HG03442 (cell line): ENCODE results near the gene SYNJ1.
"Not testable (repeated sequence)": the region's sequence is repeated elsewhere in the genome, so short reads cannot be mapped to it uniquely, and the experiment has no call there.

Source experiments
- ATAC-seq: cut with Tn5 transposase; IDR thresholded peaks from one replicate; pipeline ENCODE4 v1.9.1; 2021; ENCODE audit warnings: mild to moderate bottlenecking, moderate library complexity; ENCODE audit not compliant: unreplicated experiment

SYNJ1 gene

DNA sequence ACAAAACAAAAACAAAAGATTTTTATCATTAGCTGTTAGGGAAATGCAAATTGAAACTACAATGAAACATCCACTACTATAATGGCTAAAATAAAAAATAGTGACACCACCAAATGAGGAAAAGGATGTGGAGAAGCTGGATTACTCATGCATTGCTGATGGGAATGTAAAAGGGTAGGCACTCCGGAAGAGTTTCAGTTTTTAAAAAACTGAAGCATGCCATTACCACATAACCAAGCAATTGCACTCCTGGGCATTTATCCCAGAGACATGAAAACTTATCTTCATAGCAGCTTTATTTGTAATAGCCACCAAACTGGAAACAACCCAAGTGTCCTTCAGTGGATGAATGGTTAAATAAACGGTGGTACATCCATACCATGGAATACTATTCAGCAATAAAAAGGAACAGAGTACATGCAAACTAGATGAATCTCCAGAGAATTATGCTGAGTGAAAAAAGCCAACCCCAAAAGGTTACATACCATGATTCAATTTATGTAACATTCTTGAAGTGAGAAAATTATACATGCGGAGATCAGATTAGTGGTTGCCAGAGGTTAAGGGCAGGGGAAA, 101.1 kb downstream of the SYNJ1 start:
- ATAC-seq = no peak

- not testable (repeated sequence) for ATAC-seq
Observed at GRCh38 chr21:32618218-32618617, 109.6 kb downstream of the SYNJ1 start.

DNA sequence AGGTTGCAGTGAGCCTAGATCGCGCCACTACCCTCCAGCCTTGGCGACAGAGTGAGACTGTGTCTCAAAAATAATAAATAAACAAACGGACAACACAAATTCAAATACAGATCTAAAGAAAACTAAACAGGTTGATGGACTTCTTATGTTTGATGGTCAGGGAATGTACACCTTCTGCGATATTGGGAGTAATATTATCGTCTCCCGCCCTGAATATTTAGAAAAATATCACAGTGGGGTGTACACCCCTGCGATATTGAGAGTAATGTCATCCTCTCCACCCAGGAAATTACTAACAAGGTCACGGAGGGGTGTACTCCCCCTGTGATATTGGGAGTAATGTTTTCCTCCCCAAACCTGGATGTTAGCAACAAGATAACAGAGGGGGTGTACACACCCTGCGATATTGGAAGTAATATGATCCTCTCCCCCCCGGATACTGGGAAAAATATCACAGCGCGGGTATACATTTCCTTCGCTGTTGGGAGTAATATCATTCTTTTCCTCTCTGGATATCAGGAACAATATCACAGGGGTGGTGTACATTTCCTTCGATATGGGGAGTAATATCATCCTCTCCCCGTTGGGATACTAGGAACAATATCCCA, 114.3 kb downstream of the SYNJ1 start:
- ATAC-seq = no peak

DNA sequence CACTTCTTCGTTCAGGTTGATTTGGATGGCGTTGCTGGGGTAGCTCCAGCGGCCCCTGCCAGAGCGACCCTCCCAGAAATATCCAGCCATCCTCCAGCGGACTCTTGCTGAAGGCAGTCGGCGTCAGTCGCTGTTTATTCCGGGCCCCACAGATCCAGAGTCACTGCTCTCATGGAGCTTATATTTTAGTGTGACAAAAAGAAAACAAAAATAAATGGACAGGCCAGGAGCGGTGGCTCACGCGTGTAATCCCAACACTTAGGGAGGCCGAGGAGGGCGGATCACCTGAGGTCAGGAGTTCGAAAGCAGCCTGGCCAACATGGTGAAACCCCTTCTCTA, 114.8 kb downstream of the SYNJ1 start:
- no peak for ATAC-seq

- peak; percentile 90 for ATAC-seq
Observed at GRCh38 chr21:32612075-32612998, 115.5 kb downstream of the SYNJ1 start, which contains the start of gene CFAP298. TSS of gene CFAP298 (minus strand) at chr21:32612377. CDS start at chr21:32612243, 134 bp downstream.

DNA sequence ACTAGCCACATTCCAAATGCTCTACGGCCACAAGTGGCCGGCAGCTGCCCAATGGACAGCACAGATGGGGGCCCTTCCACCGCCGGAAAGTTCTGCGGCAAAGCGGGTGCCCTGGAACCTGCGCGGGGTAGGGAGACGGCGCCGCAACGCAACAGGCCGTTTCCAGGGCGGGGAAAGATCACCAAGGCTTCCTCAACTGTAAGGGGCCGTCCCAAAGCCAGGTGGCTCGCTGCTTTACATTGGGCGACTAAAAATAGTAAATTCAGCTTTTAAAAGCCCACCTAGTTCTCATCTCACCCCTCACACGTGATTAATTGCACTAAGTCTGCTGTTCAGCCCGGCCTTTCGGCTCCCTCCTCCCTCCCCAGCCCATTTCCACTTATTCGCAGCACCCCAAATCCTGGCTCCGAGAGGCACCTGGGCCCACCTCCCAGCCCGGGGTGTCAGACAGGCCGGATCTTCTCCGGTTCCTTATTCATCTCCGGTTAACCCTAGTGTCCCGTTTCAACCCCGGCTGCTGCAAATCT, 116.3 kb downstream of the SYNJ1 start:
- ATAC-seq = no peak

DNA sequence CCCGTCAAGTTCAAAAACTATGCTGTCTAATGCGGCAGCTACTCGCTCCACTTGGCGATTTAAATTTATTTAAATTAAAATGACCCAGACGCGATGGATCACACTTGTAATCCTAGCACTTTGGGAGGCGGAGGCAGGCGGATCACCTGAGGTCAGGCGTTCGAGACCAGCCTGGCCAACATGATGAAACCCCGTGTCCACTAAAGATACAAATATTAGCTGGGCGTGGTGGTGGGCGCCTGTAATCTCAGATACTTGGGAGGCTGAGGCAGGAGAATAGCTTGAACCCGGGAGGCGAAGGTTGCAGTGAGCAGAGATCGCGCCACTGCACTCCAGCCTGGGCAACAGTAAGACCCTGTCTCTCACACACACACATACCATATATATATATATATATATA, 116.9 kb downstream of the SYNJ1 start:
- not testable (repeated sequence) for ATAC-seq

- no peak for ATAC-seq
Observed at GRCh38 chr21:32608851-32609250, 119.0 kb downstream of the SYNJ1 start.

DNA sequence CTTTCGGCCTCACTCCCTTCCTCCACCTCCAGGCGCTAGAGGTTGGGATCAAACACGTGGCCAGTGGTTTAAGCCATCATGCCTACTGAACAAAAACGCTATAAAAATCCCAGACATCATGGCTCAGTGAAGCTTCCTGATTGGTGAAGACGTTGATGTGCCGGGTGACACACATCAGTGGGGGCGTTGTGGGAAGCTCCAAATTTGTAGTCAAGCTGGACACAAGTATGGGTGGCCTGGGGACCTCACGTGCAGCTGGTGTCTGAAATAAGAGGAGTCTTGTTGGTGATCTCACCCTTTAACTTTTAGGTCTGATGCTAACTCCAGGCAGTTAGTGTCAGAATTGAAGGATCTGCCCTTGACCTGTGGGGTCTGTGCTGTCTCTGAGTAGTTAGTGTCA, 122.3 kb downstream of the SYNJ1 start:
- ATAC-seq = no peak

DNA sequence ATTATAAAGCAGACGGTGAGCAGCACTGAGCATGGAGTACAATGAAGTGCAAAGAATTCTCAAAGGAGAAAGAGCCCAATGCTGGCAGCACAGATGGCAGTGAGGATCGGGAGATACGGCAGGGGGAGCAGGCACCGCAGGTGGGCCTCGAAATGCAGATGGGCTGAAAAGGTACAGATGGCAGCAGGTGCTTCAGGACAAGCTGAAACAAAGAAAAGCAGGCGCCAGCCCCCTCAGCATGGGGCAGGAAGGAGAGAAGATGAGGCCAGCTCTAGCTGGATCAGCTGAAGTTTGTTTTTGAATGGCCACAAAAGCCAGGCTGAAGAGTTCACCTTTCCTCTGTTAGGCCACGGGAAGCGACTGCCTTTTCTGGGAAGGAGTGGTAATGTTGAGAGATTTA, 123.3 kb downstream of the SYNJ1 start:
- no peak for ATAC-seq

- ATAC-seq = no peak
Observed at GRCh38 chr21:32603131-32603530, 124.7 kb downstream of the SYNJ1 start.

- ATAC-seq = no peak
Observed at GRCh38 chr21:32602099-32602498, 125.7 kb downstream of the SYNJ1 start.

GRCh38 chr21:32599526-32599925, 128.3 kb downstream of the SYNJ1 start:
- no peak for ATAC-seq

DNA sequence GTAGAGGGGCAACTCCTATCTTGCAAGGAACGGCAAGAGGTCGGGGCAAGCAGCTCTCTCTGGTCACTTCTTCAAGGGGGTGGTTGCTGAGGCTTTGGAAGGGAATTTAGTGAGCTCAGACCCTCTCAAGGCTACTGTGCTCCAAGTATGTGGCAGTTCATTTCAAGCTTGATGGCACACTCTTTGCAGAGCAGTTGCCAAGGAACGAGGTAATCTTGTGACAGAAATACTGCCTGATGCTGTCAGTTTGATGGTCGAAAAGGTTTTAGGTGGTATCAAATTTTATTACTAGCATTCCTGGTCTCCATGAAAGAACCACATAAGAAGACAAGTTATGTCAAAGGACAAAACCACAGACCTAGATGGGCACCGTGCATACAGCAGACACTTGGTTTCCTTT, 128.7 kb downstream of the SYNJ1 start:
- no peak for ATAC-seq

- no peak for ATAC-seq
Observed at GRCh38 chr21:32597205-32597604, 130.6 kb downstream of the SYNJ1 start.

DNA sequence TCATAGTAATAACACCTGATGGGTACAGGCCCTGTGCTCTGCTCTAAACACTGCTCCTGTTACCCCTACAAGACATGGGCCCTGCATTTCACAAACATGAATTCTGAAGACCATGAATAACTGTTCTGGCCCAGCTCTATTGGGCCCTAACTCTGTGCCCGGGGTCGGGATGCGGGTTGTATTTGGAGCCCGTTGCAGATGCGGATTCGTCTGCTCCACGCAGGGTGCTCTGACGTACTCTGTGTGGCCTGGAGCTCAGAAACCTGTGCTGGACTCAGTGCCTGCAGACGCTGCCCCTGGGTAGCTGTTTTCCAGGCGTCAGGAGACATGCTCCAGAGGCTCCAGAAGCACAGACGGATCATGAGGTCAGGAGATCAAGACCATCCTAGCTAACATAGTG, 132.4 kb downstream of the SYNJ1 start:
- no peak for ATAC-seq

DNA sequence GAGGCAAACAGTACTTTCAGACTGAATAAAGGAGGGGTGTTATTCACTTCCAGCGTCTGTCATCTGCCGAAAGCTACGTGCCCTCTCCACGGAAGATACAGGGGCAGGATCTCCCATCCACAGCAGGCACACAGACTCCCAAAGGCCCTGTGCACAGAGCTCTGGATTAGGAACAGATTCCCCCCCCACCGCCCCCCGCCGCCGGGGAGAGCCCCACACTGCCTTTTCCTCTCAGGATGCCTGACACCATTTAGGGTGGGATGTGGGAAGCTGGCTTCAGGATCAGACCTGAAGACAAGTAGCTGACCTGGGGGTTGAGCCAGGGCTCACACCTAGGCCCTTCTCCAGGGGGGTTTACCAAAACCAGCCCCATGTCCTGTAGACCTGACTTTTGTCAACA, 134.1 kb downstream of the SYNJ1 start:
- ATAC-seq = no peak

GRCh38 chr21:32592929-32593502, 134.8 kb downstream of the SYNJ1 start:
- ATAC-seq = no peak

GRCh38 chr21:32590130-32590529, 137.7 kb downstream of the SYNJ1 start:
- ATAC-seq = no peak

DNA sequence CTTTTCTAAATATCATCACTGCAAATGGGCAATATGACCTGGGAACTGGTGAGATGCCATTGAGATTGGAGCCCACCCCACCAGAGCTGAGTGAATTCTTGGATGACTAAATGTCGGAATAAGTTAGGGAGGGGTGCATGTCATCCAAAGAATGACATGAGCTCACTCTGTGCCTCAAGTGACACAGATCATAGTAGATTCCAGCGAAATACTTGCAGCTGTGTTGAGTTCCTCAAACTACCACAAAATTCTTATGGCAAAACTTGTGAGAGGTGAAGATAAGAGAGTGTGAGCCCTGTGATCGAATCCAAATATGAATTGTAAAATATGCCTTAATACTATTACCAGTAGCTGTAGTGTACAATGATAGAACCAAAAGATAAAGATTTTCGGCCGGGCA, 140.2 kb downstream of the SYNJ1 start:
- no peak for ATAC-seq

DNA sequence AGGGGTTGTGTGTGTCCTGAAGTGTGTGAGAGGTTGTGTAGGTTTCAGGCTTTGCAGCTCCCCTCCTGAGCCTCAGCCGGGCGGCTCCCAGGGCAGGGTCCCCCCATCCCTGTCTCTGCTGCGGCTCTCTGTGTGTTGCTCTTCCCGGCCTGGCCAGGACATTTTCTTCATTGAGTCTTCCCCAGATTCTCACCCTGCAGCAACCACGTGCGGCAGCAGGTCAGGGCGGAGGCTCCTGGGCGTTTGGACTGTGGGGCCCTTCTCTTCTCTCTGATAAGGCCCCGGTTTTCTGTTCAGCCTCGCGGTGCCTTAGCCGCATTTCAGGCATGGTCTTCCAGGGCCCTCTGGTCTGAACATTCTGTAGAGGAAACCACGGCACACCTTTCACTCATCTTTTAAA, 140.7 kb downstream of the SYNJ1 start:
- no peak for ATAC-seq
